CD4-positive, CD25-positive, alpha-beta regulatory T cell (primary cell): ENCODE measurements around the gene COL21A1. TPM values are rescaled to one million over a fixed set of nuclear protein-coding genes. Genes with fewer than 3 reads are reported as not detected.

ENCODE experiments used
- ATAC-seq, 2 donors: fragments of 150-1000 bp; cut with Tn5 transposase; one replicate each; pipeline ENCODE4 v1.10.0; 2021; ENCODE audit warnings: low read depth in 2 of 2, moderate number of reproducible peaks in 2 of 2, moderate library complexity in 1 of 2
- DNase-seq, 3 donors: peaks; one replicate each; pipeline versions ENCODE4 v3.0.0 to v3.0.0-alpha.2; 2012 to 2022; ENCODE audit warnings: mixed read lengths in 1 of 3
- H3K27ac ChIP-seq: one replicate; pipeline ENCODE4 v1.7.0; 2013; ENCODE audit warnings: mild to moderate bottlenecking, low read length; ENCODE audit not compliant: insufficient read depth, poor library complexity, severe bottlenecking
- H3K27me3 ChIP-seq: one replicate; pipeline ENCODE4 v1.7.0; 2013; ENCODE audit warnings: low read length; ENCODE audit not compliant: control insufficient read depth, insufficient read depth
- H3K36me3 ChIP-seq: one replicate; pipeline ENCODE4 v1.7.0; 2013; ENCODE audit warnings: mild to moderate bottlenecking, low read length, moderate library complexity; ENCODE audit not compliant: control insufficient read depth, insufficient read depth
- H3K4me1 ChIP-seq: 2 replicates; pipeline ENCODE4 v1.7.0; 2013; ENCODE audit warnings: mild to moderate bottlenecking, low read length; ENCODE audit not compliant: insufficient read depth, control insufficient read depth, poor library complexity, severe bottlenecking
- H3K4me3 ChIP-seq: one replicate; pipeline ENCODE4 v1.7.0; 2013; ENCODE audit warnings: low read depth, mild to moderate bottlenecking, low read length, moderate library complexity
- H3K9me3 ChIP-seq, 2 experiments: 1 replicate in 1 of 2; 2 replicates in 1 of 2; pipeline ENCODE4 v1.7.0; 2013; ENCODE audit warnings: low read length in 2 of 2, mild to moderate bottlenecking in 1 of 2, moderate library complexity in 1 of 2; ENCODE audit not compliant: control insufficient read depth in 2 of 2
- H3K27ac Mint-ChIP-seq, 3 donors: one replicate each; pipeline ENCODE4 v1.8.0; 2020 to 2022; ENCODE audit warnings: mild to moderate bottlenecking in 3 of 3, mixed read lengths in 3 of 3, moderate library complexity in 2 of 3
- H3K27me3 Mint-ChIP-seq: one replicate; pipeline ENCODE4 v1.8.0; 2022; ENCODE audit warnings: mild to moderate bottlenecking, mixed read lengths
- H3K36me3 Mint-ChIP-seq: one replicate; pipeline ENCODE4 v1.8.0; 2020; ENCODE audit warnings: mixed read lengths
- H3K4me1 Mint-ChIP-seq, 4 donors: one replicate each; pipeline ENCODE4 v1.8.0; 2020 to 2022; ENCODE audit warnings: mixed read lengths in 4 of 4, mild to moderate bottlenecking in 1 of 4
- H3K4me3 Mint-ChIP-seq, 4 donors: one replicate each; pipeline ENCODE4 v1.8.0; 2020 to 2022; ENCODE audit warnings: mild to moderate bottlenecking in 4 of 4, mixed read lengths in 4 of 4, moderate library complexity in 3 of 4
- H3K9me3 Mint-ChIP-seq, 7 donors: one replicate each; pipeline ENCODE4 v1.8.0; 2020 to 2022; ENCODE audit warnings: mixed read lengths in 7 of 7, mild to moderate bottlenecking in 3 of 7, moderate library complexity in 2 of 7
- polyA plus RNA-seq, 4 donors: library from polyadenylated mRNA; unstranded; fragments of 300-500 nt; fragmentation: Illumina TruSeq; gene quantifications; one replicate each; pipeline ENCODE4 v1.2.3, GENCODE V29; 2021
- total RNA-seq: library from RNA; stranded (reverse); gene quantifications from one replicate; pipeline ENCODE4 v1.2.3, GENCODE V29; 2022

The COL21A1 gene
- total and polyA plus RNA-seq, 5 donors from 2014 or later: not detected

DNA sequence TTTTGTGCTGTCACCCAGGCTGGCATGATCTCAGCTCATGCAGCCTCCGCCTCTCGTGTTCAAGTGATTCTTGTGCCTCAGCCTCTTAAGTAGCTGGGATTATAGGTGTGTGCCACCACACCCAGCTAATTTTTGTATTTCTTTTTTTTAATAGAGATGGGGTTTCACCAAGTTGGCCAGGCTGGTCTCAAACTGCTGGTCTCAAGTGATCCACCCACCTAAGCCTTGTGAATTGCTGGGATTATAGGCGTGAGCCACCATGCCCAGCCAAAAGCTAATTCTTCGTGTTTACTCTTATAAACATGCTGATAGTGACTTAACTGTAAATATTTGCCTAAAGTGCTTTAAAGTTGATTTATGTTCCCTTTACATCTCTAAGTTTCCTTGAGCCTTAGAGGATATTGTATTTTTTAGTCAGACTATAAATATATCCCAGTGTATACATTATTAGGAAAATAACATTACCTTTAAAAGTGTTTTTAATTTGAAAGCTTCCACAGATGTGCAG lies 91.7 kb downstream of the COL21A1 start:
- Mint-ChIP-seq H3K4me3 (no peak overlapping the region), H3K4me1 (no peaks in the 10 kb centered on the region), H3K27me3 (no peaks in the 10 kb centered on the region), H3K9me3 (peaks cover 3 to 38% (median 15%) of the 10 kb centered on the region in 7 donors), H3K27ac (no peak overlapping the region), H3K36me3 (no peaks in the 10 kb centered on the region)
- H3K4me3 ChIP-seq: no peak overlapping the region
- DNase-seq: no peak
- H3K36me3 ChIP-seq: no peaks in the 10 kb centered on the region
- no peaks in the 10 kb centered on the region for H3K4me1 ChIP-seq
- H3K9me3 ChIP-seq: peaks cover 0 to 4% of the 10 kb centered on the region in 2 experiments
- no peak for ATAC-seq
- no peak overlapping the region for H3K27ac ChIP-seq
- no peaks in the 10 kb centered on the region for H3K27me3 ChIP-seq

- Mint-ChIP-seq H3K27me3 (no peaks in the 10 kb centered on the region), H3K36me3 (no peaks in the 10 kb centered on the region), H3K27ac (no peak overlapping the region), H3K4me1 (no peaks in the 10 kb centered on the region), H3K4me3 (no peak overlapping the region), H3K9me3 (peaks cover 8 to 46% (median 18%) of the 10 kb centered on the region in 7 donors)
- DNase-seq (no peak), ATAC-seq (no peak)
- H3K36me3 ChIP-seq: no peaks in the 10 kb centered on the region
- H3K27me3 ChIP-seq: no peaks in the 10 kb centered on the region
- H3K4me3 ChIP-seq: no peak overlapping the region
- peaks cover 0 to 4% of the 10 kb centered on the region in 2 experiments for H3K9me3 ChIP-seq
- no peak overlapping the region for H3K27ac ChIP-seq
- H3K4me1 ChIP-seq: no peaks in the 10 kb centered on the region
Observed at GRCh38 chr6:56154076-56154475, 93.3 kb downstream of the COL21A1 start.

- peaks cover 0 to 4% of the 10 kb centered on the region in 2 experiments for H3K9me3 ChIP-seq
- Mint-ChIP-seq H3K4me3 (no peak overlapping the region), H3K36me3 (no peaks in the 10 kb centered on the region), H3K4me1 (no peaks in the 10 kb centered on the region), H3K9me3 (peaks cover 8 to 49% (median 18%) of the 10 kb centered on the region in 7 donors), H3K27ac (no peak overlapping the region), H3K27me3 (no peaks in the 10 kb centered on the region)
- no peak overlapping the region for H3K27ac ChIP-seq
- H3K36me3 ChIP-seq: no peaks in the 10 kb centered on the region
- H3K27me3 ChIP-seq: no peaks in the 10 kb centered on the region
- DNase-seq: no peak
- no peak for ATAC-seq
- no peak overlapping the region for H3K4me3 ChIP-seq
- no peaks in the 10 kb centered on the region for H3K4me1 ChIP-seq
Observed at GRCh38 chr6:56152611-56153010, 94.8 kb downstream of the COL21A1 start.

GRCh38 chr6:56151609-56152224 lies 95.7 kb downstream of the COL21A1 start:
- no peaks in the 10 kb centered on the region for H3K4me1 ChIP-seq
- Mint-ChIP-seq H3K4me3 (no peak overlapping the region), H3K27ac (no peak overlapping the region), H3K4me1 (no peaks in the 10 kb centered on the region), H3K36me3 (no peaks in the 10 kb centered on the region), H3K9me3 (peaks cover 8 to 49% (median 18%) of the 10 kb centered on the region in 7 donors), H3K27me3 (no peaks in the 10 kb centered on the region)
- DNase-seq (no peak), ATAC-seq (no peak)
- no peak overlapping the region for H3K27ac ChIP-seq
- no peaks in the 10 kb centered on the region for H3K36me3 ChIP-seq
- H3K9me3 ChIP-seq: peaks cover 0 to 4% of the 10 kb centered on the region in 2 experiments
- H3K4me3 ChIP-seq: no peak overlapping the region
- H3K27me3 ChIP-seq: no peaks in the 10 kb centered on the region

DNA sequence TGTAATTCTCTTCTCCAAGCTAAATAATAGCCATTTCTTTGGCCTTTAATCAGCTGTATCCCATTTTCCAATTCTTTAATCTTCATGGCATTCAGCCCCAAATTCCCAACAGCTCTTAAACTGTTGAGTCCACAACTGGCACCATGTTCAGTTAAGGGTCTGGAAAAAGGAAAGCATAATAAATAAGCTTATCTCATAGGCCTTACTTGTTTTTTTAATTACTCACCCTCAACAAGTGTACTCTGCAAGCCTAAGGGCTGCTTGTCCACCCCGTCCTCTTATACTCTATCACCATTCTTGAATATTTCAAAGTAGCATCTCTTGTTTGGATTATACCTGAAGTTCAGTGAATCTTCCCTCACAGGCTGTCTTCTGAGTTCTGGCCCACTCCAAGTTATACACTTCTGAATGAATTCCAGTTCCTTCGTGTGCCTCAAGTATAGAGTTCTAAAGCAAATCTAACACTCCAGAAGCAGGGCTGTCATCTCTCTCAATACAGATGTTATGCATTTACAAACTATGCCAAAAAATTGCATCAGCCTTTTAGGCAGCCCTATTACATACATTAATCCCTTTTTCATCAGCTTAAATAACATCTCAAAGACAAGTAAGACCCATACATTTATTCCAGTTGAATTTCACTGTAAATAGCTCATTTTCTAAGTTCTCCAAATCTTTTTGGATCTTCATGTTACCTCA lies 98.7 kb downstream of the COL21A1 start:
- Mint-ChIP-seq H3K9me3 (peaks cover 1 to 42% (median 18%) of the 10 kb centered on the region in 7 donors), H3K27ac (no peak overlapping the region)
- no peak overlapping the region for H3K27ac ChIP-seq

DNA sequence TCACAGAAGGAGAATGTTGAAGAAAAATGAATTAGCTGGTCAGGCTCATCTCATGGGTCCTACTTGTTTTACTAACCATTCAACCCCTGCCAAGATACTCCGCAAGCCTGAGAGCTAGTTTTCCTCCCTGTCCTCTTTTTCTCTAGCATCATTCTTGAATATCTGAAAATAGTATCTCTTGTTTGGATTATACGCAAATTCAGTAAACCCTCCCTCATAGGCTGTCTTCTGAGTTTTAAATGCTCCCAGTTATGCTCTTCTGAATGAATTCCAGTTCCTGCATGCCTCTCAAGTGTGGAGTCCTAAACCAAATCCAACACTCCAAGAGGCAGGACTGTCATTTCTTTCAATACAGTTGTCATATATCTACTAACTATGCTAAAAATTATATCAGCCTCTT lies 99.6 kb downstream of the COL21A1 start:
- H3K36me3 ChIP-seq: no peaks in the 10 kb centered on the region
- Mint-ChIP-seq H3K4me1 (no peaks in the 10 kb centered on the region), H3K4me3 (no peak overlapping the region), H3K27me3 (no peaks in the 10 kb centered on the region), H3K27ac (no peak overlapping the region), H3K9me3 (peaks cover 1 to 40% (median 19%) of the 10 kb centered on the region in 7 donors), H3K36me3 (no peaks in the 10 kb centered on the region)
- no peak overlapping the region for H3K4me3 ChIP-seq
- H3K27ac ChIP-seq: no peak overlapping the region
- H3K4me1 ChIP-seq: no peaks in the 10 kb centered on the region
- H3K9me3 ChIP-seq: no peaks in the 10 kb centered on the region
- DNase-seq (no peak), ATAC-seq (no peak)
- no peaks in the 10 kb centered on the region for H3K27me3 ChIP-seq

More for the DNA sequence above, 98.7 kb downstream of the COL21A1 start:
- no peak for ATAC-seq
- Histone ChIP-seq H3K4me3 (no peak overlapping the region), H3K9me3 (peaks cover 0 to 2% of the 10 kb centered on the region in 2 experiments), H3K36me3 (no peaks in the 10 kb centered on the region), H3K27me3 (no peaks in the 10 kb centered on the region), H3K4me1 (no peaks in the 10 kb centered on the region)
- no peak for DNase-seq
- Mint-ChIP-seq H3K27me3 (no peaks in the 10 kb centered on the region), H3K4me1 (no peaks in the 10 kb centered on the region), H3K36me3 (no peaks in the 10 kb centered on the region), H3K4me3 (no peak overlapping the region)

- H3K4me3 ChIP-seq: no peak overlapping the region
- H3K27me3 Mint-ChIP-seq: no peaks in the 10 kb centered on the region
- DNase-seq (no peak), ATAC-seq (no peak)
- no peaks in the 10 kb centered on the region for H3K4me1 Mint-ChIP-seq
- H3K36me3 ChIP-seq: no peaks in the 10 kb centered on the region
- H3K9me3 Mint-ChIP-seq: peaks cover 1 to 40% (median 15%) of the 10 kb centered on the region in 7 donors
- no peak overlapping the region for H3K4me3 Mint-ChIP-seq
- H3K27me3 ChIP-seq: no peaks in the 10 kb centered on the region
- H3K9me3 ChIP-seq: no peaks in the 10 kb centered on the region
- no peak overlapping the region for H3K27ac Mint-ChIP-seq
- H3K4me1 ChIP-seq: no peaks in the 10 kb centered on the region
- no peaks in the 10 kb centered on the region for H3K36me3 Mint-ChIP-seq
- no peak overlapping the region for H3K27ac ChIP-seq
Observed at GRCh38 chr6:56146086-56146485, 101.3 kb downstream of the COL21A1 start.
